WTC11 (cell line): ENCODE measurements around the gene TBC1D22A. TPM values are rescaled to one million over a fixed set of nuclear protein-coding genes. Genes with fewer than 3 reads are reported as not detected.

Experiments
- ATAC-seq: fragments of 200-7000 bp; cut with Tn5 transposase; 2 replicates; pipeline ENCODE4 v1.10.0; 2021; ENCODE audit warnings: mild to moderate bottlenecking, moderate library complexity
- CTCF ChIA-PET: fragments of 300-600 bp; sonication (Branson Sonifier 250); formaldehyde crosslinking; loops from one replicate; lab custom pipeline; 2021; ENCODE audit warnings: antibody characterized with exemption; lab: Charles Lee
- POLR2A ChIA-PET: fragments of 350-600 bp; sonication (Branson Sonifier 250); formaldehyde crosslinking; loops from one replicate; lab custom pipeline; 2021; ENCODE audit warnings: antibody characterized with exemption; lab: Charles Lee
- DNase-seq: peaks from one replicate; pipeline ENCODE4 v3.0.0; 2021; ENCODE audit warnings: low spot score
- H3K27ac Mint-ChIP-seq: 2 replicates; pipeline ENCODE4 v1.8.0; 2021; ENCODE audit warnings: mixed read lengths
- H3K27me3 Mint-ChIP-seq: 2 replicates; pipeline ENCODE4 v1.8.0; 2021; ENCODE audit warnings: low read depth, mild to moderate bottlenecking, moderate library complexity, mixed read lengths
- H3K36me3 Mint-ChIP-seq: 2 replicates; pipeline ENCODE4 v1.8.0; 2021; ENCODE audit warnings: mixed read lengths
- H3K4me1 Mint-ChIP-seq: 2 replicates; pipeline ENCODE4 v1.8.0; 2022; ENCODE audit warnings: mixed read lengths
- H3K4me3 Mint-ChIP-seq: 2 replicates; pipeline ENCODE4 v1.8.0; 2021; ENCODE audit warnings: mild to moderate bottlenecking, moderate library complexity, mixed read lengths
- H3K9me3 Mint-ChIP-seq: 2 replicates; pipeline ENCODE4 v1.8.0; 2021; ENCODE audit warnings: mixed read lengths
- E2F1 ChIP-seq: sonication (generic); formaldehyde crosslinking; IDR thresholded peaks from 2 replicates; pipeline ENCODE4 v1.8.0; 2022; ENCODE audit warnings: mild to moderate bottlenecking, missing genetic modification reagents
- E2F5 ChIP-seq: sonication (generic); formaldehyde crosslinking; IDR thresholded peaks from 2 replicates; pipeline ENCODE4 v1.8.1; 2022; ENCODE audit warnings: mild to moderate bottlenecking, moderate library complexity, missing genetic modification reagents
- GTF2I ChIP-seq: fragments of 250-450 bp; sonication (Bioruptor Pico); conservative IDR thresholded peaks from 2 replicates; pipeline ENCODE4 v1.4.0; 2021; ENCODE audit warnings: mild to moderate bottlenecking
- MXD4 ChIP-seq: fragments of 250-450 bp; sonication (Bioruptor Pico); IDR thresholded peaks from 2 replicates; pipeline ENCODE4 v1.8.0; 2021; ENCODE audit warnings: mild to moderate bottlenecking, moderate library complexity, borderline replicate concordance
- NR1H2 ChIP-seq: sonication (generic); formaldehyde crosslinking; IDR thresholded peaks from 2 replicates; pipeline ENCODE4 v1.9.0; 2021; ENCODE audit warnings: mild to moderate bottlenecking, moderate library complexity, missing genetic modification reagents
- PRDM15 ChIP-seq: sonication (generic); formaldehyde crosslinking; IDR thresholded peaks from 2 replicates; pipeline ENCODE4 v1.8.0; 2022; ENCODE audit warnings: missing genetic modification reagents
- RORB ChIP-seq: fragments of 250-450 bp; sonication (Bioruptor Pico); IDR thresholded peaks from 2 replicates; pipeline ENCODE4 v1.9.0; 2021; ENCODE audit warnings: mild to moderate bottlenecking
- STAT6 ChIP-seq: sonication (generic); formaldehyde crosslinking; conservative IDR thresholded peaks from 2 replicates; pipeline ENCODE4 v1.8.1; 2023; ENCODE audit warnings: mild to moderate bottlenecking, low read depth, missing genetic modification reagents, moderate library complexity
- TCF7 ChIP-seq: sonication (generic); formaldehyde crosslinking; IDR thresholded peaks from 2 replicates; pipeline ENCODE4 v1.8.0; 2022; ENCODE audit warnings: mild to moderate bottlenecking, low read depth, missing genetic modification reagents, moderate library complexity
- TEAD1 ChIP-seq: sonication (generic); formaldehyde crosslinking; IDR thresholded peaks from 2 replicates; pipeline ENCODE4 v1.8.0; 2022; ENCODE audit warnings: mild to moderate bottlenecking, missing genetic modification reagents
- ZMAT4 ChIP-seq: fragments of 250-450 bp; sonication (Bioruptor Pico); IDR thresholded peaks from 2 replicates; pipeline ENCODE4 v1.9.0; 2021; ENCODE audit warnings: mild to moderate bottlenecking
- ZNF263 ChIP-seq: sonication (generic); formaldehyde crosslinking; IDR thresholded peaks from 2 replicates; pipeline ENCODE4 v1.8.1; 2022; ENCODE audit warnings: low read depth, mild to moderate bottlenecking, moderate library complexity, missing genetic modification reagents
- ZNF317 ChIP-seq: sonication (generic); formaldehyde crosslinking; IDR thresholded peaks from 2 replicates; pipeline ENCODE4 v1.8.1; 2023; ENCODE audit warnings: low read depth, mild to moderate bottlenecking, moderate library complexity, missing genetic modification reagents, borderline replicate concordance
- ZNF425 ChIP-seq: fragments of 250-450 bp; sonication (Bioruptor Pico); conservative IDR thresholded peaks from 2 replicates; pipeline ENCODE4 v1.9.0; 2021; ENCODE audit warnings: mild to moderate bottlenecking
- ZNF512 ChIP-seq: sonication (generic); formaldehyde crosslinking; IDR thresholded peaks from 2 replicates; pipeline ENCODE4 v1.8.1; 2022; ENCODE audit warnings: missing genetic modification reagents, borderline replicate concordance
- total RNA-seq: library from RNA; stranded (reverse); gene quantifications from 3 replicates; pipeline ENCODE4 v1.2.3, GENCODE V29; 2021

TBC1D22A gene
- total RNA-seq, 1 experiment from 2014 or later: 18.1 TPM

GRCh38 chr22:47124451-47124881 is 362.0 kb downstream of the TBC1D22A start (continued):
- TF ChIP-seq ZMAT4 (CRISPR knock-in tag) (no peak), NR1H2 (CRISPR knock-in tag) (no peak), GTF2I (CRISPR knock-in tag) (no peak), PRDM15 (no peak), E2F1 (no peak), MXD4 (no peak), RORB (CRISPR knock-in tag) (no peak), TEAD1 (CRISPR knock-in tag) (no peak), TCF7 (CRISPR knock-in tag) (no peak)

GRCh38 chr22:47124961-47125360 is 362.5 kb downstream of the TBC1D22A start:
- ChIA-PET CTCF (interaction anchor here (0.7 kb wide), 1 partner anchor 112 kb away, joined by 4 read pairs; no protein-coding TSS in a partner anchor), POLR2A (no interaction called here)
- ATAC-seq: no peak
- H3K4me3 Mint-ChIP-seq: no peak overlapping the region
- H3K36me3 Mint-ChIP-seq: peaks cover 4% of the 10 kb centered on the region; the same call in 1 of the 2 replicates
- H3K27ac Mint-ChIP-seq: no peak overlapping the region
- no peaks in the 10 kb centered on the region for H3K27me3 Mint-ChIP-seq
- peaks cover 12% of the 10 kb centered on the region for H3K4me1 Mint-ChIP-seq
- DNase-seq: no peak
- no peaks in the 10 kb centered on the region for H3K9me3 Mint-ChIP-seq
- no peak for TF ChIP-seq STAT6 (CRISPR knock-in tag)
- no peak for TF ChIP-seq ZNF263 (CRISPR knock-in tag)
- TF ChIP-seq ZNF425: no peak
- TF ChIP-seq E2F5: no peak
- no peak for TF ChIP-seq ZNF512 (CRISPR knock-in tag)
- TF ChIP-seq ZNF317: no peak
- no peak for TF ChIP-seq MXD4
- TF ChIP-seq, all 79 proteins: peak for 0
